Testis (tissue), 2 donors: Measurements from ENCODE around the gene MED27.

Source experiments
- POLR2A ChIP-seq: fragments of 450-650 bp; IDR thresholded peaks from one replicate; pipeline ENCODE4 v1.6.1; 2017; ENCODE audit warnings: antibody characterized with exemption, mild to moderate bottlenecking, moderate library complexity
- TF ChIP-seq, protein P1 (sequence below), 3 experiments: fragments of 450-650 bp in 2 of 3; fragments of 200-600 bp in 1 of 3; sonication (generic) in 1 of 3; IDR thresholded peaks; one replicate each; pipeline ENCODE4 v1.5.1; 2016 to 2019; ENCODE audit warnings: antibody characterized with exemption in 3 of 3, mild to moderate bottlenecking in 2 of 3, moderate library complexity in 1 of 3

DNA sequence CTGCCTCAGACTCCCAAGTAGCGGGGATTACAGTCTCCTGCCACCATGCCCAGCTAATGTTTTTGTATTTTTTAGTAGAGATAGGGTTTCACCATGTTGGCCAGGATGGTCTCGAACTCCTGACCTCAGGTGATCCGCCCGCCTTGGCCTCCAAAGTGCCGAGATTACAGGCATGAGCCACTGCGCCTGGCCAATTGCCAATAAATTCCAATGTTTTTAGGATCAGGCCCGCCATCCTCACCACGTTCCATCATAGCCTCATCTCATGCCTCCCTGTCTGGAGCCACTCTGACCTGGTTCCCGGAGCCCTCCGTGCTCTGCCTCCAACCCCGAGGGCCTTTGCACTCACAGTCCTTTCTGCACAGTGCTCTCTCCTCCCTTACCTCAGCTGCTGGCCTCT lies 268.3 kb downstream of the MED27 start:
- TF ChIP-seq, protein P1, sequence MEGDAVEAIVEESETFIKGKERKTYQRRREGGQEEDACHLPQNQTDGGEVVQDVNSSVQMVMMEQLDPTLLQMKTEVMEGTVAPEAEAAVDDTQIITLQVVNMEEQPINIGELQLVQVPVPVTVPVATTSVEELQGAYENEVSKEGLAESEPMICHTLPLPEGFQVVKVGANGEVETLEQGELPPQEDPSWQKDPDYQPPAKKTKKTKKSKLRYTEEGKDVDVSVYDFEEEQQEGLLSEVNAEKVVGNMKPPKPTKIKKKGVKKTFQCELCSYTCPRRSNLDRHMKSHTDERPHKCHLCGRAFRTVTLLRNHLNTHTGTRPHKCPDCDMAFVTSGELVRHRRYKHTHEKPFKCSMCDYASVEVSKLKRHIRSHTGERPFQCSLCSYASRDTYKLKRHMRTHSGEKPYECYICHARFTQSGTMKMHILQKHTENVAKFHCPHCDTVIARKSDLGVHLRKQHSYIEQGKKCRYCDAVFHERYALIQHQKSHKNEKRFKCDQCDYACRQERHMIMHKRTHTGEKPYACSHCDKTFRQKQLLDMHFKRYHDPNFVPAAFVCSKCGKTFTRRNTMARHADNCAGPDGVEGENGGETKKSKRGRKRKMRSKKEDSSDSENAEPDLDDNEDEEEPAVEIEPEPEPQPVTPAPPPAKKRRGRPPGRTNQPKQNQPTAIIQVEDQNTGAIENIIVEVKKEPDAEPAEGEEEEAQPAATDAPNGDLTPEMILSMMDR (IDR thresholded peaks at IDR 0.05), result no peak
- no peak for TF ChIP-seq POLR2A
